Liver (tissue), 3 donors: ENCODE data around the gene DEAF1.

Source experiments
- ATF3 ChIP-seq: IDR thresholded peaks from 2 replicates; pipeline ENCODE4 v1.6.1; 2016; ENCODE audit warnings: antibody characterized with exemption
- GABPA ChIP-seq, 2 donors: IDR thresholded peaks in 1 of 2; conservative IDR thresholded peaks in 1 of 2; 2 replicates each; pipeline ENCODE4 v1.6.1; 2016; ENCODE audit warnings: antibody characterized with exemption in 2 of 2, mild to moderate bottlenecking in 1 of 2, moderate library complexity in 1 of 2
- JUND ChIP-seq, 2 donors: IDR thresholded peaks; 2 replicates each; pipeline ENCODE4 v1.6.1; 2016; ENCODE audit warnings: antibody characterized with exemption in 2 of 2
- RAD21 ChIP-seq, 2 donors: IDR thresholded peaks; 2 replicates each; pipeline ENCODE4 v1.6.1; 2016; ENCODE audit warnings: antibody characterized with exemption in 2 of 2, mild to moderate bottlenecking in 2 of 2
- REST ChIP-seq: IDR thresholded peaks from 2 replicates; pipeline ENCODE4 v1.6.1; 2016; ENCODE audit warnings: antibody characterized with exemption, mild to moderate bottlenecking
- YY1 ChIP-seq: IDR thresholded peaks from 2 replicates; pipeline ENCODE4 v1.6.1; 2016; ENCODE audit warnings: antibody characterized with exemption, mild to moderate bottlenecking
- ZBTB33 ChIP-seq: IDR thresholded peaks from 2 replicates; pipeline ENCODE4 v1.6.1; 2016; ENCODE audit warnings: antibody characterized with exemption
- TF ChIP-seq, protein P1 (sequence below): IDR thresholded peaks from 2 replicates; pipeline ENCODE4 v1.6.1; 2016; ENCODE audit warnings: antibody characterized with exemption
- TF ChIP-seq, protein P2 (sequence below): fragments of 150-350 bp; IDR thresholded peaks from 2 replicates; pipeline ENCODE4 v1.5.1; 2017; ENCODE audit warnings: improper control_type of control experiment, low read depth, low read length; ENCODE audit not compliant: missing input control
- donor health status: healthy.
- donor health status: healthy.

DNA sequence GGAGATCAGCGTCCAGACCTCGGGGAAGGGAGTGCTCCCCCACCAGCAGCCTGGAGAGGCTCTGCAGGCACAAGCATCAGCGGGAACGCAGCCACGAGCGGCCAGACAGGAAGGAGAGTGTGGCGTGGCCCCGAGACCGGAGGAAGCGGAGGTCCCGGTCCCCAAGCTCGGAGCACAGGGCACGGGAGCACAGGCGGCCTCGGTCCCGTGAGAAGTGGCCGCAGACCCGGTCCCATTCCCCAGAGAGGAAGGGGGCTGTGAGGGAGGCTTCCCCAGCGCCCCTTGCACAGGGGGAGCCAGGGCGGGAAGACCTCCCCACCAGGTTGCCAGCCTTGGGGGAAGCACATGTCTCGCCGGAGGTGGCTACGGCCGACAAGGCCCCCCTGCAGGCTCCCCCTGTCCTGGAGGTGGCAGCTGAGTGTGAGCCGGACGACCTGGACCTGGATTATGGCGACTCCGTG, 86.2 kb downstream of the DEAF1 start:
- TF ChIP-seq, protein P1, sequence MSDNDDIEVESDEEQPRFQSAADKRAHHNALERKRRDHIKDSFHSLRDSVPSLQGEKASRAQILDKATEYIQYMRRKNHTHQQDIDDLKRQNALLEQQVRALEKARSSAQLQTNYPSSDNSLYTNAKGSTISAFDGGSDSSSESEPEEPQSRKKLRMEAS: no peak
- TF ChIP-seq, protein P2, sequence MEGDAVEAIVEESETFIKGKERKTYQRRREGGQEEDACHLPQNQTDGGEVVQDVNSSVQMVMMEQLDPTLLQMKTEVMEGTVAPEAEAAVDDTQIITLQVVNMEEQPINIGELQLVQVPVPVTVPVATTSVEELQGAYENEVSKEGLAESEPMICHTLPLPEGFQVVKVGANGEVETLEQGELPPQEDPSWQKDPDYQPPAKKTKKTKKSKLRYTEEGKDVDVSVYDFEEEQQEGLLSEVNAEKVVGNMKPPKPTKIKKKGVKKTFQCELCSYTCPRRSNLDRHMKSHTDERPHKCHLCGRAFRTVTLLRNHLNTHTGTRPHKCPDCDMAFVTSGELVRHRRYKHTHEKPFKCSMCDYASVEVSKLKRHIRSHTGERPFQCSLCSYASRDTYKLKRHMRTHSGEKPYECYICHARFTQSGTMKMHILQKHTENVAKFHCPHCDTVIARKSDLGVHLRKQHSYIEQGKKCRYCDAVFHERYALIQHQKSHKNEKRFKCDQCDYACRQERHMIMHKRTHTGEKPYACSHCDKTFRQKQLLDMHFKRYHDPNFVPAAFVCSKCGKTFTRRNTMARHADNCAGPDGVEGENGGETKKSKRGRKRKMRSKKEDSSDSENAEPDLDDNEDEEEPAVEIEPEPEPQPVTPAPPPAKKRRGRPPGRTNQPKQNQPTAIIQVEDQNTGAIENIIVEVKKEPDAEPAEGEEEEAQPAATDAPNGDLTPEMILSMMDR: no peak
- TF ChIP-seq REST: no peak
- TF ChIP-seq RAD21 (IDR thresholded peaks at IDR 0.05): no peak
- TF ChIP-seq JUND (IDR thresholded peaks at IDR 0.05): no peak
- TF ChIP-seq ATF3: no peak
- TF ChIP-seq ZBTB33: no peak
- TF ChIP-seq GABPA (IDR thresholded peaks at IDR 0.05 in 1 of 2, conservative IDR thresholded peaks at IDR 0.05 in 1 of 2): no peak
- no peak for TF ChIP-seq YY1
